SH-SY5Y (cell line): ENCODE data around the gene SIGLEC12.

ENCODE experiments used
- GATA2 ChIP-seq: IDR thresholded peaks from 2 replicates; pipeline ENCODE4 v1.6.1; 2011; ENCODE audit warnings: mild to moderate bottlenecking, low read depth, low read length
- GATA3 ChIP-seq: IDR thresholded peaks from 2 replicates; pipeline ENCODE4 v1.6.1; 2011; ENCODE audit warnings: low read depth, mild to moderate bottlenecking, low read length, moderate library complexity

The SIGLEC12 gene

GRCh38 chr19:51501594-51502263 lies at the start of gene SIGLEC12:
TSS of gene SIGLEC12 (minus strand) at chr19:51501800. CDS start at chr19:51501733, 67 bp downstream.
- TF ChIP-seq GATA3 (no peak), GATA2 (no peak)

- TF ChIP-seq GATA3, result no peak
- no peak for TF ChIP-seq GATA2
These were observed 49.5 kb upstream of the SIGLEC12 start for GRCh38 chr19:51550848-51551672.

- no peak for TF ChIP-seq GATA3
- TF ChIP-seq GATA2, result no peak
These were observed 48.1 kb upstream of the SIGLEC12 start for GRCh38 chr19:51549533-51550324.

GRCh38 chr19:51548891-51549305 lies 47.3 kb upstream of the SIGLEC12 start:
- no peak for TF ChIP-seq GATA2
- no peak for TF ChIP-seq GATA3

GRCh38 chr19:51548213-51548651 lies 46.6 kb upstream of the SIGLEC12 start:
- TF ChIP-seq GATA2 (no peak), GATA3 (no peak)

- TF ChIP-seq GATA2, result no peak
- no peak for TF ChIP-seq GATA3
These were observed 46.0 kb upstream of the SIGLEC12 start for GRCh38 chr19:51547397-51548212.

- TF ChIP-seq GATA3, result no peak
These were observed 45.2 kb upstream of the SIGLEC12 start for GRCh38 chr19:51546650-51547396.

GRCh38 chr19:51546107-51546649 lies 44.6 kb upstream of the SIGLEC12 start:
- no peak for TF ChIP-seq GATA2
- TF ChIP-seq GATA3, result no peak

GRCh38 chr19:51544038-51544437 lies 42.4 kb upstream of the SIGLEC12 start:
- TF ChIP-seq GATA2, result no peak
- TF ChIP-seq GATA3, result no peak

GRCh38 chr19:51542699-51543098 lies 41.1 kb upstream of the SIGLEC12 start:
- no peak for TF ChIP-seq GATA3

GRCh38 chr19:51541458-51542357 lies 40.1 kb upstream of the SIGLEC12 start:
- TF ChIP-seq GATA3 (no peak), GATA2 (no peak)

- TF ChIP-seq GATA2 (no peak), GATA3 (no peak)
These were observed 38.3 kb upstream of the SIGLEC12 start for GRCh38 chr19:51539821-51540366.
